HCT116 (cell line): Measurements from ENCODE around the gene EFCAB5. TPM values are rescaled to one million over a fixed set of nuclear protein-coding genes. Genes with fewer than 3 reads are reported as not detected.
"Not testable (repeated sequence)": the region's sequence is repeated elsewhere in the genome, so short reads cannot be mapped to it uniquely, and the experiment has no call there.

Source experiments
- ATAC-seq: fragments of 200-7000 bp; cut with Tn5 transposase; 2 replicates; pipeline ENCODE4 v1.9.1; 2020; ENCODE audit warnings: mild to moderate bottlenecking, moderate library complexity
- BruUV-seq: library from RNA; stranded (reverse); fragments of 400-500 nt; replicated peaks from 2 replicates; lab custom pipeline; 2021; lab: Mats Ljungman, UMichigan
- CTCF ChIA-PET: fragments of 300-600 bp; sonication (Branson Sonifier 250); formaldehyde crosslinking; loops from one replicate; lab custom pipeline; 2021; ENCODE audit warnings: antibody characterized with exemption; lab: Charles Lee
- POLR2A ChIA-PET: fragments of 300-600, 350-600 bp; sonication (Branson Sonifier 250); formaldehyde crosslinking; loops from one replicate; lab custom pipeline; 2021; ENCODE audit warnings: antibody characterized with exemption; lab: Charles Lee
- RAD21 ChIA-PET, 2 experiments: fragments of 300-600 bp; sonication (Branson Sonifier 250); formaldehyde crosslinking; loops; one replicate each; lab custom pipeline; 2023; ENCODE audit warnings: low total read pairs in 2 of 2; ENCODE audit not compliant: uncharacterized antibody in 2 of 2, unreplicated experiment in 2 of 2, low non-redundant PET in 1 of 2; lab: Charles Lee
- DNase-seq: peaks from one replicate; pipeline ENCODE4 v3.0.0-alpha.2; 2010; ENCODE audit warnings: low read depth, low spot score
- H2AFZ ChIP-seq: fragments of 200-600 bp; shearing (Covaris generic), sonication (generic); 2 replicates; pipeline ENCODE4 v1.6.1; 2017; ENCODE audit warnings: low read depth, mixed run types, mixed read lengths, antibody characterized with exemption, low read length; ENCODE audit not compliant: poor library complexity, severe bottlenecking
- H3K27ac ChIP-seq: 2 replicates; pipeline ENCODE4 v1.5.1; 2012; ENCODE audit warnings: low read depth, low read length
- H3K27me3 ChIP-seq: fragments of 200-600 bp; sonication (generic); 2 replicates; pipeline ENCODE4 v1.6.1; 2016; ENCODE audit warnings: mixed run types, low read length, mixed read lengths; ENCODE audit not compliant: insufficient read depth
- H3K36me3 ChIP-seq, 2 experiments: fragments of 200-500 bp in 1 of 2; fragments of 200-600 bp in 1 of 2; sonication (Bioruptor generic) in 1 of 2; sonication (generic) in 1 of 2; 2 replicates each; pipeline versions ENCODE4 v1.5.1 to v1.6.1; 2014 to 2016; ENCODE audit warnings: low read length in 2 of 2, inconsistent platforms in 1 of 2, mixed read lengths in 1 of 2, mixed run types in 1 of 2; ENCODE audit not compliant: insufficient read depth in 2 of 2, control insufficient read depth in 1 of 2
- H3K4me1 ChIP-seq, 2 experiments: fragments of 200-600 bp in 1 of 2; sonication (generic) in 1 of 2; 2 replicates each; pipeline versions ENCODE4 v1.5.1 to v1.6.1; 2012 to 2017; ENCODE audit warnings: low read length in 2 of 2, inconsistent platforms in 1 of 2, mild to moderate bottlenecking in 1 of 2, mixed read lengths in 1 of 2, mixed run types in 1 of 2, moderate library complexity in 1 of 2; ENCODE audit not compliant: insufficient read depth in 2 of 2, control insufficient read depth in 1 of 2
- H3K4me2 ChIP-seq: fragments of 200-600 bp; sonication (generic); 2 replicates; pipeline ENCODE4 v1.6.1; 2017; ENCODE audit warnings: mixed run types, low read length, mixed read lengths
- H3K4me3 ChIP-seq, 2 experiments: fragments of 200-600 bp in 1 of 2; sonication (generic) in 1 of 2; replicated peaks in 1 of 2; 2 replicates each; pipeline ENCODE4 v1.5.1; 2011 to 2016; ENCODE audit warnings: low read length in 2 of 2, control low read depth in 1 of 2, low read depth in 1 of 2, mild to moderate bottlenecking in 1 of 2, mixed read lengths in 1 of 2, mixed run types in 1 of 2
- H3K79me2 ChIP-seq: fragments of 200-600 bp; sonication (generic); 2 replicates; pipeline ENCODE4 v1.6.1; 2017; ENCODE audit warnings: mild to moderate bottlenecking, mixed run types, low read length, moderate library complexity, mixed read lengths; ENCODE audit not compliant: insufficient read depth
- H3K9ac ChIP-seq: fragments of 200-600 bp; sonication (generic); 2 replicates; pipeline ENCODE4 v1.6.1; 2016; ENCODE audit warnings: low read length, mixed read lengths
- H3K9me2 ChIP-seq: fragments of 200-600 bp; sonication (generic), shearing (Covaris generic); 2 replicates; pipeline ENCODE4 v1.6.1; 2017; ENCODE audit warnings: mixed run types, mild to moderate bottlenecking, moderate library complexity; ENCODE audit not compliant: insufficient read depth
- H3K9me3 ChIP-seq, 2 experiments: fragments of 200-500 bp in 1 of 2; fragments of 200-600 bp in 1 of 2; sonication (Bioruptor generic) in 1 of 2; sonication (generic) in 1 of 2; 2 replicates each; pipeline ENCODE4 v1.6.1; 2014 to 2017; ENCODE audit warnings: low read length in 2 of 2, mixed read lengths in 2 of 2, inconsistent platforms in 1 of 2, low read depth in 1 of 2, mild to moderate bottlenecking in 1 of 2, mixed run types in 1 of 2, moderate library complexity in 1 of 2; ENCODE audit not compliant: control insufficient read depth in 1 of 2, insufficient read depth in 1 of 2
- H4K20me1 ChIP-seq: fragments of 200-600 bp; sonication (generic), shearing (Covaris generic); 2 replicates; pipeline ENCODE4 v1.6.1; 2017; ENCODE audit warnings: mixed run types, mild to moderate bottlenecking, moderate library complexity; ENCODE audit not compliant: insufficient read depth
- CEBPB ChIP-seq: IDR thresholded peaks from 2 replicates; pipeline ENCODE4 v1.6.1; 2012; ENCODE audit warnings: low read depth
- CTCF ChIP-seq, 3 experiments: fragments of 200-600 bp in 1 of 3; sonication (generic) in 1 of 3; IDR thresholded peaks in 2 of 3; conservative IDR thresholded peaks in 1 of 3; 2 replicates each; pipeline ENCODE4 v1.5.1; 2012 to 2017; ENCODE audit warnings: low read depth in 2 of 3, low read length in 2 of 3, antibody characterized with exemption in 1 of 3, borderline replicate concordance in 1 of 3, control low read depth in 1 of 3, mild to moderate bottlenecking in 1 of 3, mixed read lengths in 1 of 3, mixed run types in 1 of 3, moderate library complexity in 1 of 3; ENCODE audit not compliant: insufficient read depth in 1 of 3
- EZH2 ChIP-seq: fragments of 200-600 bp; sonication (generic); IDR thresholded peaks from 2 replicates; pipeline ENCODE4 v1.6.1; 2017; ENCODE audit warnings: antibody characterized with exemption, mixed run types
- FOSL1 ChIP-seq: IDR thresholded peaks from 2 replicates; pipeline ENCODE4 v1.6.1; 2012; ENCODE audit warnings: low read depth
- JUND ChIP-seq: IDR thresholded peaks from 2 replicates; pipeline ENCODE4 v1.6.1; 2012
- MAX ChIP-seq: IDR thresholded peaks from 2 replicates; pipeline ENCODE4 v1.6.1; 2012
- RAD21 ChIP-seq: IDR thresholded peaks from 2 replicates; pipeline ENCODE4 v1.6.1; 2012; ENCODE audit warnings: low read depth, mild to moderate bottlenecking
- SIN3A ChIP-seq: IDR thresholded peaks from 2 replicates; pipeline ENCODE4 v1.6.1; 2012; ENCODE audit warnings: low read depth
- SP1 ChIP-seq: IDR thresholded peaks from 2 replicates; pipeline ENCODE4 v1.6.1; 2012; ENCODE audit warnings: low read depth
- YY1 ChIP-seq: IDR thresholded peaks from 2 replicates; pipeline ENCODE4 v1.6.1; 2011; ENCODE audit warnings: low read length, low read depth, moderate library complexity, mild to moderate bottlenecking; ENCODE audit not compliant: insufficient replicate concordance; ENCODE audit errors: extremely low read depth
- ZFX ChIP-seq: fragments of 450-650 bp; IDR thresholded peaks from 2 replicates; pipeline ENCODE4 v1.6.1; 2017
- ZNF274 ChIP-seq: fragments of 200-500 bp; sonication (Bioruptor generic); IDR thresholded peaks from 2 replicates; pipeline ENCODE4 v1.6.1; 2014; ENCODE audit warnings: mild to moderate bottlenecking, low read depth, low read length, inconsistent platforms
- intact Hi-C: fragments of 100-400 bp; cut with micrococcal nuclease; formaldehyde crosslinking; loops from 2 replicates; pipeline ENCODE4 v1.10.0; 2022
- total RNA-seq: library from RNA; stranded (reverse); gene quantifications from one replicate; pipeline ENCODE4 v1.2.1, GENCODE V29; 2021; ENCODE audit not compliant: unreplicated experiment

EFCAB5 gene
- total RNA-seq, 1 experiment from 2014 or later: 0.17 TPM

- Histone ChIP-seq H2AFZ (peak overlapping the region; percentile 71), H4K20me1 (no peaks in the 10 kb centered on the region), H3K9ac (no peak overlapping the region), H3K4me2 (peak overlapping the region; percentile 37), H3K4me1 (peaks cover 13 to 21% of the 10 kb centered on the region in 2 experiments), H3K79me2 (peaks cover 14% of the 10 kb centered on the region), H3K36me3 (no peaks in the 10 kb centered on the region; a peak in 1 of 4 replicates), H3K9me3 (no peaks in the 10 kb centered on the region), H3K9me2 (no peaks in the 10 kb centered on the region), H3K27me3 (no peaks in the 10 kb centered on the region), H3K4me3 (no peak overlapping the region), H3K27ac (no peak overlapping the region)
- no TSS peak for BruUV-seq
- CTCF ChIA-PET: interaction anchor here (0.6 to 4.8 kb wide), 10 partner anchors 9 to 733 kb away, joined by 3 to 106 read pairs (median 8); no protein-coding TSS in a partner anchor
- RAD21 ChIA-PET: no interaction called here
- peak; percentile 28 for DNase-seq
- TF ChIP-seq YY1 (no peak), EZH2 (no peak), SP1 (no peak), CTCF (IDR thresholded peaks at IDR 0.05 in 2 of 3, conservative IDR thresholded peaks at IDR 0.05 in 1 of 3; ENCODE audit: borderline replicate concordance in 1 of 3, insufficient read depth in 1 of 3, low read depth in 2 of 3, low read length in 2 of 3) (peak; percentile 33 to 45 (median 44); a peak in 5 of 6 replicates), FOSL1 (no peak), MAX (no peak), RAD21 (peak; percentile 55), CEBPB (no peak), ZNF274 (no peak), ZFX (no peak), SIN3A (no peak), JUND (no peak)
- POLR2A ChIA-PET: no interaction called here
- no peak for ATAC-seq
- intact Hi-C loops: loop anchor here (5.0 kb wide), 1 partner anchor 89 kb away; no protein-coding TSS in a partner anchor
These were observed 8.1 kb upstream of the EFCAB5 start for GRCh38 chr17:29933379-29933778.

GRCh38 chr17:29935909-29936308 is 5.5 kb upstream of the EFCAB5 start:
- ChIA-PET CTCF (interaction anchor here (1.1 to 1.6 kb wide), 3 partner anchors 128 to 345 kb away, joined by 3 to 4 read pairs (median 3); no protein-coding TSS in a partner anchor), POLR2A (interaction anchor here (0.6 kb wide), 1 partner anchor 68 kb away, joined by 3 read pairs; no protein-coding TSS in a partner anchor)
- H3K27ac ChIP-seq, BruUV-seq, H3K9me2 ChIP-seq, RAD21 ChIA-PET, ATAC-seq, intact Hi-C loops, H3K9ac ChIP-seq, H4K20me1 ChIP-seq, H3K27me3 ChIP-seq, H3K9me3 ChIP-seq, DNase-seq, H3K36me3 ChIP-seq, H3K4me2 ChIP-seq, H2AFZ ChIP-seq, H3K4me3 ChIP-seq, H3K79me2 ChIP-seq: not testable (repeated sequence)
- H3K4me1 ChIP-seq: peaks cover 9 to 12% of the 10 kb centered on the region in 2 experiments
